Aorta (tissue), 5 donors: Measurements from ENCODE around the gene HSPA8. TPM values are rescaled to one million over a fixed set of nuclear protein-coding genes. Genes with fewer than 3 reads are reported as not detected.
"Not testable (repeated sequence)": the region's sequence is repeated elsewhere in the genome, so short reads cannot be mapped to it uniquely, and the experiment has no call there.

Source experiments
- ATAC-seq: fragments of 200-7000 bp; cut with Tn5 transposase; one replicate; pipeline ENCODE4 v1.9.1; 2022; ENCODE audit warnings: moderate library complexity; ENCODE audit not compliant: low FRiP score
- DNase-seq, 2 donors: peaks; one replicate each; pipeline ENCODE4 v3.0.0-alpha.2; 2020
- H3K27ac ChIP-seq, 2 donors: one replicate each; pipeline ENCODE4 v1.5.1; 2013; ENCODE audit warnings: low read length in 2 of 2, mild to moderate bottlenecking in 2 of 2, moderate library complexity in 2 of 2, control low read depth in 1 of 2, inconsistent platforms in 1 of 2, low read depth in 1 of 2
- H3K27me3 ChIP-seq, 2 donors: one replicate each; pipeline ENCODE4 v1.6.1; 2013; ENCODE audit warnings: control low read depth in 1 of 2, low read length in 1 of 2, mild to moderate bottlenecking in 1 of 2, moderate library complexity in 1 of 2; ENCODE audit not compliant: insufficient read depth in 2 of 2, control insufficient read depth in 1 of 2
- H3K36me3 ChIP-seq, 2 donors: one replicate each; pipeline ENCODE4 v1.6.1; 2013; ENCODE audit warnings: control low read depth in 1 of 2, low read length in 1 of 2, mild to moderate bottlenecking in 1 of 2; ENCODE audit not compliant: insufficient read depth in 2 of 2, control insufficient read depth in 1 of 2
- H3K4me1 ChIP-seq, 2 donors: one replicate each; pipeline ENCODE4 v1.6.1; 2013; ENCODE audit warnings: low read length in 2 of 2, control low read depth in 1 of 2, mild to moderate bottlenecking in 1 of 2, moderate library complexity in 1 of 2; ENCODE audit not compliant: insufficient read depth in 2 of 2, control insufficient read depth in 1 of 2
- H3K4me3 ChIP-seq, 2 donors: one replicate each; pipeline ENCODE4 v1.5.1; 2013; ENCODE audit warnings: low read length in 2 of 2, control low read depth in 1 of 2, mild to moderate bottlenecking in 1 of 2
- H3K9me3 ChIP-seq: one replicate; pipeline ENCODE4 v1.6.1; 2013; ENCODE audit warnings: mild to moderate bottlenecking, low read length; ENCODE audit not compliant: control insufficient read depth
- WGBS, 2 donors: extraction: QIAGEN DNeasy Blood & Tissue Kit; methylation state at CpG; one replicate each; pipeline ENCODE4 v1.1.7; 2013; 5-methylcytosine and 5-hydroxymethylcytosine counted together
- intact Hi-C, 2 donors: fragments of 100-400 bp; cut with DNase I; formaldehyde crosslinking; loops; one replicate each; pipeline versions ENCODE4 v1.14.2 to v1.15.0; 2022
- polyA plus RNA-seq, 2 donors: library from polyadenylated mRNA; stranded (reverse); fragments of 200-250 nt; gene quantifications; one replicate each; pipeline ENCODE4 v1.2.3, GENCODE V29; 2013
- total RNA-seq, 2 donors: library from RNA; stranded (reverse); fragmentation: NEBNext Ultra II Directional; extraction: Animal tissue kit (Norgen Biotek cat#: 25700); gene quantifications; one replicate each; pipeline ENCODE4 v1.2.1, GENCODE V29; 2021
- donor health status: healthy with polysubstance abuse.
- donor health status: Bipolar disorder and iron deficiency.
- donor health status: DM: no; HTN: no; CAD: no.
- donor health status: DM: no; HTN: no; CAD: no.
- donor health status: DM: yes; HTN: yes; CAD: no.

The HSPA8 gene
- total and polyA plus RNA-seq, 4 donors: 320 to 888 (median 494) TPM

- 60 to 94% methylated on average over 3 of the region's 3 CpGs for WGBS, 2 donors
- Histone ChIP-seq H3K27me3 (no peaks in the 10 kb centered on the region), H3K4me1 (no peaks in the 10 kb centered on the region), H3K4me3 (no peak overlapping the region), H3K9me3 (no peaks in the 10 kb centered on the region), H3K36me3 (no peaks in the 10 kb centered on the region), H3K27ac (no peak overlapping the region)
- ATAC-seq (no peak), DNase-seq (no peak)
- intact Hi-C loops: no loop called here
These were observed 37.1 kb upstream of the HSPA8 start for GRCh38 chr11:123098990-123099389.

- ATAC-seq: no peak
- Histone ChIP-seq H3K4me1 (no peaks in the 10 kb centered on the region), H3K4me3 (no peak overlapping the region), H3K9me3 (no peaks in the 10 kb centered on the region), H3K27me3 (no peaks in the 10 kb centered on the region), H3K36me3 (no peaks in the 10 kb centered on the region), H3K27ac (no peak overlapping the region)
- intact Hi-C loops: no loop called here
- 94 to 98% methylated on average over 3 of the region's 3 CpGs for WGBS, 2 donors
- no peak for DNase-seq
These were observed 31.8 kb upstream of the HSPA8 start for GRCh38 chr11:123093739-123094138.

- H3K4me1 ChIP-seq: no peaks in the 10 kb centered on the region
- H3K4me3 ChIP-seq: no peak overlapping the region
- 57 to 65% methylated on average over 6 of the region's 6 CpGs for WGBS, 2 donors
- DNase-seq: no peak
- no peak overlapping the region for H3K27ac ChIP-seq
- intact Hi-C loops: no loop called here
- no peaks in the 10 kb centered on the region for H3K27me3 ChIP-seq
- no peaks in the 10 kb centered on the region for H3K9me3 ChIP-seq
- ATAC-seq: no peak
- H3K36me3 ChIP-seq: no peaks in the 10 kb centered on the region
These were observed 29.6 kb upstream of the HSPA8 start for GRCh38 chr11:123091506-123091905.

- intact Hi-C loops, H3K4me1 ChIP-seq, ATAC-seq, H3K36me3 ChIP-seq, H3K9me3 ChIP-seq, H3K4me3 ChIP-seq, H3K27me3 ChIP-seq, H3K27ac ChIP-seq, DNase-seq: not testable (repeated sequence)
- WGBS, 2 donors: 93 to 94% methylated on average over 8 of the region's 8 CpGs
These were observed 28.2 kb upstream of the HSPA8 start for GRCh38 chr11:123090168-123090567.

GRCh38 chr11:123088896-123089295 lies 27.0 kb upstream of the HSPA8 start:
- H3K9me3 ChIP-seq, ATAC-seq, H3K36me3 ChIP-seq, H3K27me3 ChIP-seq, H3K27ac ChIP-seq, H3K4me1 ChIP-seq, intact Hi-C loops, DNase-seq, H3K4me3 ChIP-seq: not testable (repeated sequence)
- 80 to 88% methylated on average over 10 of the region's 10 CpGs for WGBS, 2 donors

- DNase-seq, intact Hi-C loops, H3K27ac ChIP-seq, ATAC-seq, H3K27me3 ChIP-seq, H3K4me3 ChIP-seq, H3K9me3 ChIP-seq, H3K36me3 ChIP-seq, H3K4me1 ChIP-seq: not testable (repeated sequence)
- 91 to 94% methylated on average over 5 of the region's 5 CpGs for WGBS, 2 donors
These were observed 25.7 kb upstream of the HSPA8 start for GRCh38 chr11:123087657-123088056.

- DNase-seq (peak in 1 of 2 donors; percentile 11), ATAC-seq (no peak)
- H3K4me3 ChIP-seq: no peak overlapping the region
- H3K4me1 ChIP-seq: peaks cover 0 to 2% of the 10 kb centered on the region in 2 donors
- H3K9me3 ChIP-seq: no peaks in the 10 kb centered on the region
- H3K36me3 ChIP-seq: peaks cover 0 to 2% of the 10 kb centered on the region in 2 donors
- H3K27ac ChIP-seq: no peak overlapping the region
- WGBS, 2 donors: 80 to 92% methylated on average over 1 of the region's 1 CpG
- H3K27me3 ChIP-seq: no peaks in the 10 kb centered on the region
- intact Hi-C loops: no loop called here
These were observed 24.4 kb upstream of the HSPA8 start for GRCh38 chr11:123086305-123086704.

- H3K36me3 ChIP-seq: peaks cover 0 to 2% of the 10 kb centered on the region in 2 donors
- no peak for DNase-seq
- H3K9me3 ChIP-seq: no peaks in the 10 kb centered on the region
- no peak overlapping the region for H3K4me3 ChIP-seq
- H3K4me1 ChIP-seq: peaks cover 0 to 2% of the 10 kb centered on the region in 2 donors
- H3K27me3 ChIP-seq: no peaks in the 10 kb centered on the region
- WGBS, 2 donors: 96 to 98% methylated on average over 5 of the region's 5 CpGs
- intact Hi-C loops: no loop called here
- no peak overlapping the region for H3K27ac ChIP-seq
- no peak for ATAC-seq
These were observed 23.6 kb upstream of the HSPA8 start for GRCh38 chr11:123085497-123085896.

GRCh38 chr11:123084454-123084853 lies 22.5 kb upstream of the HSPA8 start:
- no peaks in the 10 kb centered on the region for H3K9me3 ChIP-seq
- DNase-seq (peak in 1 of 2 donors; percentile 26), ATAC-seq (no peak)
- peaks cover 0 to 2% of the 10 kb centered on the region in 2 donors for H3K36me3 ChIP-seq
- no peaks in the 10 kb centered on the region for H3K27me3 ChIP-seq
- peaks cover 0 to 2% of the 10 kb centered on the region in 2 donors for H3K4me1 ChIP-seq
- intact Hi-C loops: no loop called here
- 98 to 99% methylated on average over 7 of the region's 7 CpGs for whole genome bisulfite sequencing, 2 donors
- no peak overlapping the region for H3K4me3 ChIP-seq
- no peak overlapping the region for H3K27ac ChIP-seq
